GM21825 (cell line): Measurements from ENCODE around the gene KLK11.

Experiments used
- ATAC-seq: cut with Tn5 transposase; IDR thresholded peaks from one replicate; pipeline ENCODE4 v1.9.1; 2021; ENCODE audit warnings: mild to moderate bottlenecking, moderate library complexity; ENCODE audit not compliant: unreplicated experiment

KLK11 gene, protein sequence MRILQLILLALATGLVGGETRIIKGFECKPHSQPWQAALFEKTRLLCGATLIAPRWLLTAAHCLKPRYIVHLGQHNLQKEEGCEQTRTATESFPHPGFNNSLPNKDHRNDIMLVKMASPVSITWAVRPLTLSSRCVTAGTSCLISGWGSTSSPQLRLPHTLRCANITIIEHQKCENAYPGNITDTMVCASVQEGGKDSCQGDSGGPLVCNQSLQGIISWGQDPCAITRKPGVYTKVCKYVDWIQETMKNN

DNA sequence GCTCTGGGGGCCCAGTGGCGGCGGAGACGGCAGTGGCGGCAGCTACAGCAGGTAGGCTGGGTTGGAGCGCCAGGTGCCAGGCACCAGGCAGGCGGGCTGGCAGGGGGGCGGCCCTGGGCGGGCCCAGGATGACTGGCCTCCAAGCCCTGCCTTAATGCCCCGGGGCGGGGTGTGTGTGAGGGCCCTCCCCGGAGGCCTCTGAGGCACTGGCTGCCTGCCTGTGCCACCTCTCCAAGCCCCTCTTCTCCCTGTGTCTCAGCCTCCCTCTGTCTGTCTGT is at the start of gene KLK11:
Gene KLK11, minus strand, starts transcription at position 63 of the 278 bp plus-strand sequence. CDS start 985 bp downstream, outside the sequence.
- ATAC-seq: no peak

DNA sequence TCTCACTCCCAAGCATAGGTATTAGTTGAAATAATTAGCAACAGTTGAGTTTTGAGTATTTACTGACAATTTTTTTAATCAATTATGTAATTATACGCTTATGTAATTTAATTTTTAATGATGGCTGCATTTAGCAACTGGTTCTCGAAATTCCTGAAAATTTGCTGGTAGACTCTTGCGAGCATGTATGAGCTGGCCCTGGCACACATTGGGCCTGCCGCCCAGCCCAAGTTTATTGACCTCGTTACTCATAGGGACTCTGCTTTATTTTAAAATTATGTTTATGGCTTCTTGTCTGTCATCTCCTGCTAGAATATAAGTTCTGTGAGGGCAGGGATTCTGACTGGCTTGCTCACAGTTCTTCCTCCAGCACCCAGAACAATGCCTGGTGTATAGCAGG is 49.6 kb upstream of the KLK11 start:
- no peak for ATAC-seq

DNA sequence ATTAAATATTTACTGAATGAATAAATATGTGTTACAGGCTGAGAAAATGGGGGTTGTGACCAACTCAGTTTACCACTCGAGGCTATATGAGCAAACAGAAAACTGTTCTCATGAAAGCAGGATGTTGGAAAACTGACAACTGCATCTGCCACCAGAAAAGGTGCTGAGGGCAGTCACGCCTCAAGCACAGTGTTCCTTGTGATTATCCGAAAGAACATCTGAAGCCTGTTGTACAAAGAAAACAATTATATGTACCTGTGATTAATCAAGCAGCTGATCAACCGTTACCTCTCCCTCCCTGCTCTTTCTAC is 44.6 kb upstream of the KLK11 start:
- no peak for ATAC-seq

DNA sequence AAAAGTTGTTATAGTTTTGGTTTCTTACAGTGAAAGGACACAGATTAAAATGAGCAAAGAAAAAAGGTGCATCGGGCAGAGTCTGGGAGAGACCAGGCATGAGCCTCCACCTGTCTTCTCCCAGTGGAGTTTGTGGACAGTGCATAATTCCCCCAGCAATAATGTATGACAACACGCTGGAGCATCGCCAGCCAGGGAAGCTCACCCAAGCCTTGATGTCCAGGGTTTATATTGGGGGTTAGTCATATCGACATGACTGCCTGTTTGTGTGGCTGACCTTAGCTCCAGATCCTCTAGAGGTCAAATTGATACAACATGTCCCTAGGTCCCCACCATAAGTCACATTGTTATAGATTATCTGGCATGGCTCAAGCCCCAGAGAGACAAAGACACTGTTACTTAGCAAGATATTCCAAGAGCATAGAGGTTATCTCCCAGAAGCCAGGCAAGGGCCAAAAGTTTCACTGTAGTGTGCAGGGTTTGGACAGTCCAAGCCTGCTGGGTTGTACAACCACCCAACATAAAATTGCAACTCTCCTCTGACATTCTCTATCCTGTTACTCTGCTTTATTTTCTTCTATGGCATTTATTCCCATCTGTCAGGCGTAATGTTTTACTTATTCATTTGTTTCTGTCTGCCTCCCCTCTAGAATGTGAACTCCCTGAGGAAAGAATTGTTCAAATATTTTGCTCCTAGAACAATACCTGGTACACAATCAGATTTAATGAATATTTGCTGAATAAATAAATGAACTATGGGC is 44.1 kb upstream of the KLK11 start:
- ATAC-seq: no peak

DNA sequence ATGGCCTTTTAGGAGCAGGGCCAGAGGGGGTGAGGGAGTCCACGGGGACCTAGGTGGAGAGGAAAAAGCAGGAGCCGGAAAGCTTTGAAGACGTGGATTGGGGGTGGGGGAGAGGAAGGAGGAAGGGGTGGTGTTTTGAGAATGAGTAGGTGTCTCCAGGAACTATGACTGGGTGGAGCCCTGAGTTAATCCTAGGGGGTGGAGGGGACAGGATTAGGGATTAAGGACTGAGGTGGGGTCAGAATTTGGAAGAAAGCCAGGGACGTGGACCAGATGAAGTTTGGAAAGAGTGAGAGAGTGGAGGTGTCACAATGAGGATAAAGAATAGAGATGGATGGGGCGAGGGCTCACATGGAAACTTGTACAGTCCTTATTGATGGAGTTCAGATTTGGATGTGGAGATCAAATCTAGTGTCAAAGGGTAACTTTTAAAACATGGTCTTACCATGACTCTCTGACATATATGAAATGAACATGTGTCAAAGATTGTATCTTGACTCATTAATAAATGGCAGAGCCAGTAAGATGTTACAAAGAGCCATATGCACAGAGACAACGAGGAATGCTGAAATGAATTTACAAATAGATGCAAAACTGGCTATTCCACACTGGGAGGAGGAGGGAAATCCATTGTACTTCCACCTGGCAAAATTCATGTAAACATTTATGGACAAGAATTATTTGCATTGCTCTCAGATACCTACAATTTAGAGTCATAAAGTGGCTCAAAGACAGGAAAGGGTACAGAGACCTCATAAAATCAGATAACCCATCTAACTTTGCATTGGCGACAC is 40.2 kb upstream of the KLK11 start:
- no peak for ATAC-seq

DNA sequence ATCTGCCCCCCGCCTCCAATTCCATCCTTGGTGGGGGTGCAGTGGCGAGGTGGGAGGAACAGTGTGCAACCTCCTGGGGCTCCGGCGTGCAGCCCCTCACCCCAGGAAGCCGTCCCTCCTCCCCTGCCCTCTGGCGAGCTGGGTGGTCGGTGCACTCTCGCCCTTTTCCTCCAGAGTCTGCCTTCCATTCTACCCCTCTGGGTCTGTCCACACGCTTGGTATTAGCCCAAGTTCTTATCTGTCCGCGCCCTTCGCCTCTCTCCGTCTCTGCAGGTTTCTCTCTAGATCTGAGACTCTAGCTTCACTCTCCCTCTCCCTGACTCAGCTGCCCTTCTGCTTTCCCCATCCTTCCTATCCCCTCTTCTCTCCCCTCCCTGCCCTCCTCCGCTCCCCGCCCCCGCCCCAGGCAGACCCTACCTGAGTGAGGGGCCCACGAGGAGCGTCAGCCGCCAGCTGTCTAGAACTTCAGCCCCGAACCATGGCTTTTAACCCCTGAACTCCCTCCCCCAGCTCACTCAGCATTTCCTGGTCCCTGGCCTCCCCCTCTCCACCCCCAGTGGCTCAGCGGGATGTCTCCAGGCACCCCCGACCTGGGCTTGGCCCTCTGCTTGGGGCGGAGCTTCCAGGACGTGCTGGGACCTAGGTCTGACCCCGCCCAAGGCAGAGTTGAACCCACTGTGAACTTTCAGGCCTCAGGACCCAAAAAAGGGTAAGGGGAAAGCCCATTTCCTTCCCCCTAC is 39.0 kb upstream of the KLK11 start:
- no peak for ATAC-seq

DNA sequence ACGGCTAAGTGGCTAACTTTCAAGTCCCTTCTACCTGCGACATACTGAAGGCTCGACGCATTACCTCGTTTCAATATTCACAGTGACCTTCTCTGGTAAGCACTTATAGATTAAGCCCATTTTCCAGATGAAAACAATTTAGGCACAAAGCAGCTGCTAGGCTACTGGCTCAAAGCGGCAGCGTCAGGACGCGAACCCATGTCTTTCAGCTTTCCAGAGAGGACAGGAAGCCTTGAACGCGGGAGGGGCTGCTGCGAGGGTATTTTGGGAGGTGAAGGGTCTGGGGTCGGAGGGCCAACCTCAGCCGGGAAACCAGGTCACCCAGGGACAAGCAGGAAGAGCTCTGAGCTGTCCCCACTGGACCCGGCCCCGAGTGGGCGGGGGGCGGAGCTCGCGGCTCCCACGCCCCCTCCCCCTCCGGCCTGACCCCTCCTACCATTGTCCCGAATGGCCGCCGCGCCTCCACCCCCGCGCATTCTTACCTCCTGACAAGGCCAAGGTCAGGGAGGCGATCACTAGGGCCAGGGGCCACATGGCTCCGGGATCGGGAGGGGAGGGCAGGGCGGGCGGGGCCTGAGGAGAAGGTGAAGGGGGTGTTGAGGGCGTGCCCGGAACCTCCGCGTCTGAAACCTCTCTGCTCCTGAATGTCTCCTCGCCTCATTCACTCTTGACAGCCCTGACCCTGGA is 38.3 kb upstream of the KLK11 start, which contains the start of gene KLK13:
Gene KLK13, minus strand, starts transcription at position 559 of the 687 bp plus-strand sequence. Its CDS starts 25 bp downstream, at position 534.
- ATAC-seq: no peak

DNA sequence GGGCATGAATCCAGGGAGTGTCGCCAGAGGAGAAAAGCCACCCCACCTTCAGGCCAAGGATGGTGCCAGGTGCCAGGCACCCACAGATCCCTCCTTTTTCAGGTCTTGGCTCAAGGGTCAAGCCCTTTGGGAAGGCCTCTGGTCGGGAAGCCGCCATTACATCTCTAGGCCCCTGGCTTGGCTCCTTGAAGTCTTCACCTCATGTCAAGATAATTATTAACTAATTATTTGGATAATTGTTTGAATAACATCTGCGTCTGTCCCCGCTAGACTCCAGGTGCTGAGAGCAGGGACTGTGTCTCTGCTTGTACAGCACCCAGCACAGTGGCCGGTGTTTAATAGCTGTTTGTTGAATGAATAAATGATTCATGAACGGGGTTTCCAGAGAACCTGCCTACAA is 37.2 kb upstream of the KLK11 start:
- ATAC-seq: no peak

DNA sequence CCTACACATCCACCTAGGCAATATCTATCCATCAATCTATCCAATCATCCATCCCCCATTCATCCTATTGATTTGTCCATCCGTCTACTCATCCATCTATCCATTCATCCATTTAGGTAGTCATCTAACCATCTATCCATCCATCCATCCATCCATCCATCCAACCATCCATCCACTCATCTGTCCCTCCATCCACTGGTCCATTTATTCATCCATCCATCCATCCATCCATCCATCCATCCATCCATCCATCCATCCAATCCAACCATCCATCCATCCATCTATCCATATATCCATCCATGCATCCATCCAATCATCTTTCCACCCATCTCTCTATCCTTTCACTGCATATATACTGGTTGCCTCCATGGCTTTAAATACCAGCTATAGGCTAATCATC is 34.6 kb upstream of the KLK11 start:
- no peak for ATAC-seq

DNA sequence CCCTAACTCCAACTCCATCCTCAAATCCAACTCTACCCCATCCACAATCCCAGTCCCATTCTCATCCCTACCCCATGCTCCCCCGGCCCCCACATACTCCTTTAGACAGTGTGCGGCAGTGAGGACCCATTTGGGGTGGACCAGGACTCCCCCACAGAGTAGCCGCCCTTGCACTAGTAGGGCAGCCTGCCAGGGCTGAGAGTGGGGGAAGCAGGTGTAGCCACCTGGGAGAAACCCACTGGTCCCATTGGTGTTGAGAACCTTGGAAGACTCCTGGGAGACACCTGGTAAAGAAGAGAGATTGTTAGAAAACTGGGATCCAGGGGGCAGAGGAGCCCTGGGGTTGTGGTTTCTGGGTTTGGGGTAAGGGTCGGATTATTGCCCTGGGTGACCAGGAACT is 33.9 kb upstream of the KLK11 start:
- no peak for ATAC-seq

DNA sequence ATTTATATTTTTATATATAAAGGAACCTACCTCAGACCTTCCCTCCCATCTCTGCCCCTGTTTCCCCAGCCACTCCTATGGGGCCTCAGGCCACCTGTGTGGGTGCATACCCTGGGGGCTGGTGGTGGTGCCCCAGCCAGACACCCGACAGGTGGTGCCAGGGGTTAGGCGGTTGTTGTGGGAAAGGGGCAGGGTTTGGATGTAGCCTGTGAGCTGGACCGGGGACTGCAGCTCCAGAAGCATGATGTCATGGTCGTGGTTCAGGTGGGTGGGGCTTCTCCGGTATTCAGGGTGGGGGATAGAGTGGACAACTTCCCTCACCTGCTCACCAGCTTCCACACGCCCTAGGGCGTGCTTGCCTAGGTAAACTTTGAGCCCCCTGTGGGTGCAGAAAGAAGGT is 33.3 kb upstream of the KLK11 start:
- no peak for ATAC-seq

DNA sequence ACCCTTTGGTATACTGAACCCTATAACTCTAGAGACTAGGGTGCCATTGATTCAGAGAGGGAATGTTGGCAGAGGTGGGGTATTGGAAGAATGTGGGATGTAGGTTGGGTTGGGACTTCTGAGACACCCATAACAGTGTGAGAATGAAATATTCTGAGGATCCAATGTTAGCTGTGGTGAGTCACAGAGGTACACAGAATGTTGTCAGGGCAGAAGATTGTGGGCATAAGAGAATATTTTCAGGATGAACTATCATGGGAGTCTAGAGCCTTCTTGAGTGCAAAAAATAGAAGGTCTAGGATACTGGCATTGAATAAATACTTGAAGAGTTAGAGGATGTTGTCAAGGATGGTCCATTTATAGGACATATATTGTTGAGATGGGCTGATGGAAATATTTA is 29.4 kb upstream of the KLK11 start:
- no peak for ATAC-seq

DNA sequence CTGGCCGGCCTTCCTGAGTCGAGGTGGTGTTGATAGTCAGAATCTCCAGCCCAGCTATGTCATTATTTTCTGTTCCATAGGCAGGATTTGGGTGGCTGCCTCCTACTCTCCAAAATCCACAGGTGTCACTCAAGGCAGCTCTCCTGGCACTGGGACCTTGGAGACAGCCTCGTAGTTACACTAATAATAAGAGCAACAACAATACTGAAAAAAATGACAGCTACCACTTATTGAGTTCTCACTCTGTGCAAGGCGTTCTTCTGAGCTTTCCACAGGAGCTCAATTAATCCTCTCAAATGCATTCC is 20.6 kb upstream of the KLK11 start:
- no peak for ATAC-seq

DNA sequence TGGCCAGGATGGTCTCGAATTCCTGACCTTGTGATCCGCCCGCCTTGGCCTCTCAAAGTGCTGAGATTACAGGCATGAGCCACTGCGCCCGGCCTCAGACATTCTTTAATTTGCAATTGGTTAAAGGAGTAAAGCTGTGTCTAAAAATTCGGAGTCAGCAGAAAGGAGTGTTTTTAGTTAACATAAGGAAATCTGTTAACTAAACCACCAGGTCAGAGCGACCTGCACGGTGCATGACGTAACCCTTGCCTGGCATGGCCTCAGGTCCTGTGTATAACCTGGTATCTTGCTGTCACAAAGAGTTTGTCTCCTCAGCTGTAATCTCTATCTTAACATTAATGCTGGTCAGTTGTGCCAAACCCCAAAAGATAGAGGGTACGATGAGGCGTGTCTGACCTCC is 17.9 kb upstream of the KLK11 start:
- no peak for ATAC-seq

DNA sequence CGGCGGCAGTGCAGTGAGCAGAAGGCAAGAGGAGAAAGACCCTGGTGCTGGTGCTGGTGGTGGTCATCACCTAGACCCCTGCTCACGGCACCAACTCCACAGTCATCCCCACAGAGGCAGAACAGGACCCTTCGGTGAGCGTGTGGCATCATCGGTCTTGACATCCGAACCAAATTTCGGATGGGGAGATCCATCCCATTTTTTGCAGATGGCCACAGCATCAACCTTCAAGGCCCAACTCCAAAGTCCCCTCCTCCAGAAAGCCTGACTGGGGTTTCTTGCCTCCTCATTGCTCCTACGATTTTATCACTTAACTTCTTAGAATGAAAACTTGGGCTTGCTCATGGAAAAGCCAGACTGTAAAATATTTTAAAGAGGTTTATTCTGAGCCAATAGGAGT is 17.1 kb upstream of the KLK11 start:
- ATAC-seq: no peak

DNA sequence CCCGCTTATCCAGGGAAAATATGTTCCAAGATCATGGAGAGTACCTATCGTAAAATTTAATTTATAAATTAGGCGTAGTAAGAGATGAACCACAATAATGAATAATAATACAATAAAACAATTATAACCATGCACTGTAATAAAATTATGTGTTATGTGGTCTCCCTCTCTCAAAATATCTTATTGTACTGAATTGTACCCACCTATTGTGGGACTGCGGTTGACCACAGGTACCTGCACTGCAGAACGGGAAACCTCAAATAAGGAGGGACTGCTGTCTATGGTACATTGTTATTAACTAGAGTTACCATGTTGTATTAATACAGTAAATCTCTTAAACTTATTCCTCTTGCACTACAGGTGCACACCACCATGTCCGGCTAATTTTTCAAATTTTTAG is 13.7 kb upstream of the KLK11 start:
- ATAC-seq: no peak

DNA sequence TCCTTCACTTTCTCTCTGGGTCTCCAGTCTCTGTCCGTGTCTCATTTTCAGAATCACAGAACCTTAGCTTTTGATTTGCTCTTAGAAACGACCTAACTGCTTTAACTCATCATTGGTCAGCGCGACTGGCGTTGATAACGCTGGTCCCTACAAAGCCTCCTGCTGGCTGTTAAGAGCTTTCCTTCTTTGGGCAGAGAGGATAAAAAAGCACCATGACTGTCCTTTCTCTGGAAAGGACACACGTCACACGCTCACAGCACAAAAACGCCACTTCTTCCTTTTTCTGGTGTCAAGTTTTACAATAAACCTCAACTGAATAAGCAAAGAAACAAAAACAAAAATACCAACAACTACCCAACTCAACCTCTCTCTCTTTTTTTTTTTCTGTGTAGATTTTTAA is 10.1 kb upstream of the KLK11 start:
- ATAC-seq: no peak

DNA sequence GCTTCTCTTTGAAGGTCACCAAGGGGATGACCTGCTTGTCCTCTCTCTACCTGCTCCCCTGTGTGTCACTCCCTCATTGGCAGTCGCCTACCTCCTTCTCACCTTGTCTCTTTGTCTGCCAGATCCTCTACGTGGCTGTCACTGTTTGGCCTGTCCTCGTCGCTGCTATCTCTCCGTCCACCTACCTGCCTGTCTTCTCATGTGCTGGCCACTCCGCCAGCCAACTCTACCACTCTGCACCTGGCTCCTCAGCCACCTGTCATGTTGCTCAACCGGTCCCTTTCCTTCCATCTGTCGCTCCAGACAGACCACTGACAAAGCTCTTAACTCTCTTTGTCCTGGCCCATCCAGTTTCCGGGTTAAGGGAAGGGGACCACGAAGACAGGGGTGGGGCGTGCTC is 8.3 kb upstream of the KLK11 start, which contains the start of gene KLK12:
Gene KLK12, minus strand, starts transcription at position 299 of the 400 bp plus-strand sequence. CDS start 381 bp downstream, outside the sequence.
- no peak for ATAC-seq

DNA sequence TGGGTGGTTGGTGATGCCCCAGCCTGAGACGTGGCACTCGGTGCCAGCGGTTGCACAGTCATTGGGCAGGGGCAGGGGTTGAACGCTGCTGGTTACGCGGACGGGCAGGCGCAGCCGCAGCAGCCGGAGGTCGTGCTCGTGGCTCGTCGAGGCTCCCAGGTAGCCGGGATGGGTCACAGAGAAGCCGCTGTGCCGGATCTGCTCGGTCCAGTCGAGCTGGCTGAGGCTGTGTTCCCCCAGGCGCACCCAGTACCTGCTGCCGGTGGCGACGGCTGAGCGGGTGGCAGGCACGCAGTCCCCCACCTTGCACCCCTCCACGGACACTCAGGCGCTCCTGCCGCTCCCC is 5.4 kb upstream of the KLK11 start:
- ATAC-seq: no peak

DNA sequence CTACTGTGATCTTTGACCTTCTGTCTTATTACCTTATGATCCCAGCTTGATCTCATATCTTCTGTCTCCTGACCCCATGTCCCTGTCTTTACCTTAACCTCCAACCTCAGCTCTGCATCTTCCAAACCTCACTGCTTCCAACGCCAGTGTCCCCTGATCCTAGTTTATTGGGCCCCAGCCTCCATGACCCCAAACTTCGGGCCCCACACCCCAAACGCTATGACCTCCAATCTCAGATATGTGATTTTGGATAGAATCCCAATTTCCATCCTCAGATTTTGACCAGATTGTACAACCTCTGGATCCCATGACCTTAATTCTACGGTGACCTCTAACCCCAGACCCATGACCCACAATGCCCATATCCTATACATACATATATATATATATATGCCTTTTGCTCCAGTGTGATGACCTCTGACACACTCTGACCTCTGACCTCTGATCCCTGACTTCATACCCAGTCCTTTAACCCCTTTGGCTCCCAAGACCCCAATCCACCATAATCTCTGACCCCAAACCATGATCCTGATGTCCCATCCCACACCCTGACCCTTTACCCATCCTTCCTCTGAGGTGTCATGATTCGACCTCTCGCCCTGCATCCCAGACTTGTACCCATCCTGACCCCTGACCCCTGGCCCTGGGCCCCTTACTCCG is 4.9 kb upstream of the KLK11 start:
- no peak for ATAC-seq

DNA sequence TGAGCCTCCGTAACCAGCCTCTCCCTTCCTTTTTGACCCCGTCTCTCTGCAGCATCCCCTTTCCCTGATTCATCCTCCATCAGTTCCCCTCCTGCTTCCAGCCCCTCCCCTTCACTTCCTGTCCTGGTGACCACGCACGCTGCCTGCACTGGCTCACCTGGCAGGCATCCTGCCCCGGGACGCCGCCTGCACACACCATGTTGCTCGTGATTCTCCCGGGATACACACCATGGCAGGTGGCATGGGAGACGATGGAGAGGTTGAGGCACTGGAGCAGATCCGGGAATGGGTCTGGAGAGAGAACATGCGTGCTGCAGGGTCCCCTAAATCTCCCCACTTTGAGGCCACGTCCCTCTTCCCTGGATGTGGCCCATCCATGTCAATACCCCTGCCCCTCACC is 4.2 kb upstream of the KLK11 start:
- ATAC-seq: no peak
